Spinal cord (tissue), 10 donors: ENCODE measurements around the gene SLC3A2. TPM values are rescaled to one million over a fixed set of nuclear protein-coding genes. Genes with fewer than 3 reads are reported as not detected.
A peak's percentile ranks its signal among the peaks of the same experiment; 100 is the strongest.
"Not testable (repeated sequence)": the region's sequence is repeated elsewhere in the genome, so short reads cannot be mapped to it uniquely, and the experiment has no call there.

Experiments used
- DNase-seq, 6 donors: peaks; one replicate each; pipeline versions ENCODE4 v3.0.0 to v3.0.0-alpha.2; 2013 to 2015; ENCODE audit warnings: low spot score in 6 of 6, low read depth in 4 of 6
- H3K27ac ChIP-seq: one replicate; pipeline ENCODE4 v1.5.1; 2013; ENCODE audit warnings: low read depth, low read length, control low read depth
- H3K27me3 ChIP-seq: one replicate; pipeline ENCODE4 v1.6.1; 2013; ENCODE audit warnings: low read length; ENCODE audit not compliant: control insufficient read depth, insufficient read depth
- H3K36me3 ChIP-seq: one replicate; pipeline ENCODE4 v1.6.1; 2013; ENCODE audit warnings: low read length; ENCODE audit not compliant: control insufficient read depth, insufficient read depth
- H3K4me1 ChIP-seq: one replicate; pipeline ENCODE4 v1.6.1; 2013; ENCODE audit warnings: low read length; ENCODE audit not compliant: control insufficient read depth, insufficient read depth
- H3K4me3 ChIP-seq: one replicate; pipeline ENCODE4 v1.5.1; 2013; ENCODE audit warnings: low read depth, low read length, control low read depth
- H3K9me3 ChIP-seq: one replicate; pipeline ENCODE4 v1.6.1; 2013; ENCODE audit warnings: low read length; ENCODE audit not compliant: control insufficient read depth, insufficient read depth
- WGBS: methylation state at CpG from one replicate; pipeline ENCODE4 v1.1.5; 2013; ENCODE audit warnings: missing lambda C conversion rate; ENCODE audit not compliant: insufficient coverage; 5-methylcytosine and 5-hydroxymethylcytosine counted together
- polyA plus RNA-seq, 2 donors: library from polyadenylated mRNA; unstranded; fragments of 120-200 nt; gene quantifications; one replicate each; pipeline ENCODE4 v1.2.1, GENCODE V29; 2013; ENCODE audit not compliant: insufficient read length in 2 of 2
- total RNA-seq, 2 donors: library from RNA; depleted of rRNA in 1 of 2; stranded (reverse); fragments of 120-200 nt in 1 of 2; fragments of >200 nt in 1 of 2; gene quantifications; one replicate each; pipeline versions ENCODE4 v1.2.3 to v1.2.4, GENCODE V29; 2013 to 2014
- donor health status: healthy.

The SLC3A2 gene
- total and polyA plus RNA-seq, 4 donors = 170 to 372 (median 211) TPM

- 0% methylated on average over 24 of the region's 33 CpGs for WGBS
- peak overlapping the region; percentile 99 for H3K27ac ChIP-seq
- peaks cover 31% of the 10 kb centered on the region for H3K4me1 ChIP-seq
- H3K9me3 ChIP-seq = no peaks in the 10 kb centered on the region
- H3K4me3 ChIP-seq = peak overlapping the region; percentile 94
- no peaks in the 10 kb centered on the region for H3K27me3 ChIP-seq
- DNase-seq = peak; percentile 92 to 99 (median 96)
- peaks cover 8% of the 10 kb centered on the region for H3K36me3 ChIP-seq
These were observed 39.1 kb upstream of the SLC3A2 start for GRCh38 chr11:62841361-62842170.

DNA sequence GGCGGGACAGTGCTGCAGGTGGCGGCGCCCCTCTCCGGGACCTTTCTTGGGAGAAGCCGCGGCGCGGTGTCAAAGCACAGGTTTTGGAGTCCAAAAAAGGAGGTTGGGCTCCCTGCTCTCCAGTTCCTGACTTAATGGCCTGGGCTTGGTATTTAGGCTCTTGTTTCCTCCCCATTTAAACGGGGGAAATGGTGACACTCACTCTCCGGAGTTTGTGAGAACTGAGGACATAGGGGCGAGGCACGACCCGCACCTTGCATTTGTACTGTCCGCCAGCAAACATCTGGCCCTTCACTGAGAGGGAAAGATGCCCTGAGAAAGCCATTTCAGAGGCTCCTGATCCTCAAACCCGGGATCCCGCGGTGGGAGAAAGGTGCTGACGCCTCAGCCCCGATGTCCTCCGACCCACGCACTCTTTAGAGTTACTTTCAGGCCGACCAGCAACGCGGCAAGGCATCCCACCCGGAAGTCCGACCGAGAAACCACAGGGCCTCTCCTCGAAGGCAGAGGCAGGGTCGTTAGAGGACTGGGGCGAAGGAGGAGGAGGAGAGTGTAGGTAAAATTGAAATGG lies 38.4 kb upstream of the SLC3A2 start:
- Histone ChIP-seq H3K27me3 (no peaks in the 10 kb centered on the region), H3K4me1 (peaks cover 31% of the 10 kb centered on the region), H3K27ac (peak overlapping the region; percentile 99), H3K4me3 (peak overlapping the region; percentile 77), H3K9me3 (no peaks in the 10 kb centered on the region), H3K36me3 (peaks cover 5% of the 10 kb centered on the region)
- DNase-seq = peak in 1 of 6 donors; percentile 67
- 3% methylated on average over 30 of the region's 30 CpGs for WGBS

DNA sequence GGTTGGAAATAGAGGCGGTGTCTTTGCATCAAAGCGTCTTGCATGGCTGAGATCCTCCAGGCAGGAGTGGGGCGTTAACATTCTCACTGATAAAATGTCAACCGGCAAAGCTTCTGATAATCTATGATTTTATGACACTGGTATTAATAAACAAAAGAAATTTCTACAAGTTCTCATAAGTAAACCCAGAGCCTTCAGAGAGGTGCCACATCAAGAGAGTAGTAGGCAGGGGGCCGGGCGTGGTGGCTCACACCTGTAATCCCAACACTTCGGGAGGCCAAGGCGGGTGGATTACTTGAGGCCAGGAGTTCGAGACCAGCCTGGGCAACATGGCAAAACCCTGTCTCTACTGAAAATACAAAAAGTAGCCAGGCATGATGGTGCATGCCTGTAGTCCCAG lies 37.8 kb upstream of the SLC3A2 start:
- 95% methylated on average over 5 of the region's 9 CpGs for WGBS
- Histone ChIP-seq H3K4me3 (peak overlapping the region; percentile 77), H3K27ac (peak overlapping the region; percentile 99), H3K4me1 (peaks cover 31% of the 10 kb centered on the region)
- not testable (repeated sequence) for H3K36me3 ChIP-seq, H3K9me3 ChIP-seq, H3K27me3 ChIP-seq
- peak in 1 of 6 donors; percentile 69 for DNase-seq

- H3K27me3 ChIP-seq = no peaks in the 10 kb centered on the region
- H3K27ac ChIP-seq = no peak overlapping the region
- WGBS = 100% methylated on average over 2 of the region's 3 CpGs
- no peak for DNase-seq
- no peak overlapping the region for H3K4me3 ChIP-seq
- peaks cover 27% of the 10 kb centered on the region for H3K4me1 ChIP-seq
- no peaks in the 10 kb centered on the region for H3K36me3 ChIP-seq
- H3K9me3 ChIP-seq = no peaks in the 10 kb centered on the region
These were observed 37.2 kb upstream of the SLC3A2 start for GRCh38 chr11:62843466-62843865.

DNA sequence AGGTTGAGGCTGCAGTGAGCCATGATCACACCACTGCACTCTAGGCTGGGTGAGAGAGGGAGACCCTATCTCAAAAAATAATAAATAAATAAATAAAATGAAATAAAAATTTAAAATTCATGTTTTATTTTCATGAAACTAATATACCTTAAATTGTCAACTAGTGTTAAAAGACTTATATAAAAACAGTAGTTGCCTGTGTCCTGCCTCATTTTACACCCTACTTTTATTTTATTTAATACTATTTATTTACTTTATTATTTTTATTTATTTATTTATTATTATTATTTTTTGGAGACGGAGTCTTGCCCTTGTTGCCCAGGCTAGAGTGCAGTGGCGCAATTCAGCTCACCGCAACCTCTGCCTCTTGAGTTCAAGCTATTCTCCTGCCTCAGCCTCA lies 36.5 kb upstream of the SLC3A2 start:
- no peak for DNase-seq
- H3K27me3 ChIP-seq = no peaks in the 10 kb centered on the region
- no peak overlapping the region for H3K4me3 ChIP-seq
- WGBS = 100% methylated on average over 2 of the region's 3 CpGs
- H3K4me1 ChIP-seq = peaks cover 20% of the 10 kb centered on the region
- no peaks in the 10 kb centered on the region for H3K9me3 ChIP-seq
- H3K27ac ChIP-seq = no peak overlapping the region
- H3K36me3 ChIP-seq = no peaks in the 10 kb centered on the region

DNA sequence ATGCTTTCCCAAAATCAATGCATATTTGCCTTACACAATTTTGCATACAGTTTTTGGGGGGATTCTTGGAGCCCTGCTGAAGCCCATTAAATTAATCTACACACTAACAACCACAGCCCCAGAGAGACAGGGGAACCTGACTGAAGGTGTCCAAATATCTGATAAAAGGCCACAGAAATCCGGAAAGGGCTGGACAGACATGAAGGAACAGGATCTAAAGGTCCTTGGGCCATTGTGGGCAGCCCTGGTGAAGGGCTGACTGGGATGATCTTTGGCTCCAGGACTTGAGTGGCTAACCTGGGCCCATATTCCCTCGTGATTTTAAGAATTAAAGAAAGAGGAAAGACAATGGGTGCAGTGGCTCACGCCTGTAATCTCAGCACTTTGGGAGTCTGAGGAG lies 34.5 kb upstream of the SLC3A2 start:
- Histone ChIP-seq H3K27ac (no peak overlapping the region), H3K36me3 (peaks cover 3% of the 10 kb centered on the region), H3K9me3 (no peaks in the 10 kb centered on the region), H3K4me3 (no peak overlapping the region), H3K27me3 (no peaks in the 10 kb centered on the region), H3K4me1 (peaks cover 12% of the 10 kb centered on the region)
- no peak for DNase-seq
- WGBS = 100% methylated on average over 2 of the region's 3 CpGs

DNA sequence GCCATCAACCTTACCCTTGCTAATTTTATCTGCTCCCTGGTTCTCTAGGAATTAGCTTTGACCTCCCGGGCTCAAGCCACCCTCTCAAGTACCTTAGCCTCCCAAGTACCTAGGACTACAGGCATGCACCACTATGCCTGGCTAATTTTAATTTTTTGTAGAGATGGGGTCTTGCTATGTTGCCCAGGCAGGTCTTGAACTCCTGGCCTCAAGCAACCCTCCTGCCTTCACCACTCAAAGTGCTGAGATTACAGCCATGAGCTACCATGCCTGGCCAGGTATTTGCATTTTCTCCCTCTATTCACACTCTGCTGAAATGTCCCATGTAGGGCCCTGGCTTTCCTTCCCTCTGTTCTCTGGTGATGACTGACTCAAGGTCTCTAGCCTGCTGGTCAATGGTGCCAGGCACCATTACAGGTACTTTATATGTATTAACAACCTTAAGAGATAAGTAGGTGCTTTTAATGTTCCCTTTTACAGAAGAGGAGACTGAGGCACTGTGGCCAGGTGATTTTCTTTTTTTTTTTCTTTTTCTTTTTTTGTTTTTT lies 32.9 kb upstream of the SLC3A2 start:
- Histone ChIP-seq H3K36me3 (peaks cover 18% of the 10 kb centered on the region), H3K4me1 (peaks cover 2% of the 10 kb centered on the region), H3K27me3 (no peaks in the 10 kb centered on the region), H3K27ac (no peak overlapping the region), H3K9me3 (no peaks in the 10 kb centered on the region), H3K4me3 (no peak overlapping the region)
- no CpG with 5 or more reads among the region's 1 CpG for WGBS
- DNase-seq = no peak

DNA sequence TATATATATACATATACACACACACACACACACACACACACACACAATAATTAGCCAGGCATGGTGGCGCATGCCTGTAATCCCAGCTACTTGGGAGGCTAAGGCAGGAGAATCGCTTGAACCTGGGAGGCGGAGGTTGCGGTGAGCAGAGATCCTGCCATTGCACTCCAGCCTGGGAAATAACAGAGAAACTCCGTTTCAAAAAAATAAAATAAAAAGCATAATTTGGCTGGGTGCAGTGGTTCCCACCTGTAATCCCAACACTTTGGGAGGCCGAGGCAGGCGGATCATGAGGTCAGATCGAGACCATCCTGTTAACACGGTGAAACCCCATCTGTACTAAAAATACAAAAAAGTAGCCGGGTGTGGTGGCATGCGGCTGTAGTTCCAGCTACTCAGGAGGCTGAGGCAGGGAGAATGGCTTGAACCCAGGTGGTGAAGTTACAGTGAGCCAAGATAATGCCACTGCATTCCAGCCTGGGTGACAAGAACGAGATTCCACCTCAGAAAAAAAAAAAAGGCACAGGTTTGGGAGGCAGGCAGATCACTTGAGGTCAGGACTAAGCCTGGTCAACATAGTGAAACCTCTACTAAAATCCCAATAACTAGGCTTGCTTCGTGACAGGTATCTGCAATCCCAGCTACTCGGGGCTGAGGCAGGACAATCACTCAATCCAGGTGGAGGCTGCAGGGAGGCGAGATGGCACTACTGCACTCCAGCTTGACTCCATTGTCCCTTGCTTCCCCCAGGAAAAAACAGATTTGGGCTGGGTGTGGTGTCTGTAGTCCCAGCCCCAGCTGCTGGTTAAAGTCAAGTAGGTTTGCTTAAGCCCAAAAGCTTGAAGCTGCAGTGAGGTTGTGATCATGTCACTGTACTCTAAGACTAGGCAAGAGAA lies 29.5 kb upstream of the SLC3A2 start:
- DNase-seq = no peak
- Histone ChIP-seq H3K9me3 (no peaks in the 10 kb centered on the region), H3K27me3 (no peaks in the 10 kb centered on the region), H3K36me3 (peaks cover 26% of the 10 kb centered on the region), H3K4me3 (no peak overlapping the region), H3K4me1 (peaks cover 3% of the 10 kb centered on the region), H3K27ac (no peak overlapping the region)
- WGBS = 51% methylated on average over 6 of the region's 15 CpGs

- Histone ChIP-seq H3K4me1 (peaks cover 11% of the 10 kb centered on the region), H3K27me3 (no peaks in the 10 kb centered on the region), H3K27ac (no peak overlapping the region), H3K9me3 (no peaks in the 10 kb centered on the region), H3K4me3 (no peak overlapping the region), H3K36me3 (peaks cover 26% of the 10 kb centered on the region)
- no peak for DNase-seq
- 42% methylated on average over 3 of the region's 3 CpGs for WGBS
These were observed 28.7 kb upstream of the SLC3A2 start for GRCh38 chr11:62851807-62852522.
